Trophoblast cell (in vitro differentiated cells and primary cell): ENCODE data around the gene TMEM201.

Source experiments
- DNase-seq, 2 donors: peaks; one replicate each; pipeline ENCODE4 v3.0.0-alpha.2; 2016
- H2AFZ ChIP-seq: 2 replicates; pipeline ENCODE4 v1.6.1; 2013; ENCODE audit warnings: low read length, moderate library complexity, mild to moderate bottlenecking; ENCODE audit not compliant: insufficient read depth, poor library complexity
- H2AK5ac ChIP-seq: 2 replicates; pipeline ENCODE4 v1.6.1; 2013; ENCODE audit warnings: mild to moderate bottlenecking, low read length
- H2BK120ac ChIP-seq: 2 replicates; pipeline ENCODE4 v1.6.1; 2013; ENCODE audit warnings: low read length, mild to moderate bottlenecking, moderate library complexity; ENCODE audit not compliant: insufficient read depth, poor library complexity
- H2BK12ac ChIP-seq: 2 replicates; pipeline ENCODE4 v1.6.1; 2013; ENCODE audit warnings: mild to moderate bottlenecking, low read length, moderate library complexity
- H2BK5ac ChIP-seq: 2 replicates; pipeline ENCODE4 v1.6.1; 2013; ENCODE audit warnings: low read length, low read depth, moderate library complexity, mild to moderate bottlenecking; ENCODE audit not compliant: poor library complexity
- H3K14ac ChIP-seq: 2 replicates; pipeline ENCODE4 v1.6.1; 2013; ENCODE audit warnings: mild to moderate bottlenecking, low read length
- H3K18ac ChIP-seq: 2 replicates; pipeline ENCODE4 v1.6.1; 2013; ENCODE audit warnings: mild to moderate bottlenecking, low read length
- H3K23ac ChIP-seq: 2 replicates; pipeline ENCODE4 v1.6.1; 2013; ENCODE audit warnings: low read length
- H3K27ac ChIP-seq: 2 replicates; pipeline ENCODE4 v1.5.1; 2013; ENCODE audit warnings: low read depth, mild to moderate bottlenecking, inconsistent platforms, low read length, moderate library complexity
- H3K27me3 ChIP-seq: 2 replicates; pipeline ENCODE4 v1.6.1; 2013; ENCODE audit warnings: inconsistent platforms, mild to moderate bottlenecking, low read length, moderate library complexity; ENCODE audit not compliant: insufficient read depth
- H3K36me3 ChIP-seq, 2 experiments: 1 replicate in 1 of 2; 2 replicates in 1 of 2; pipeline ENCODE4 v1.6.1; 2013; ENCODE audit warnings: low read length in 2 of 2, mild to moderate bottlenecking in 2 of 2, moderate library complexity in 1 of 2; ENCODE audit not compliant: insufficient read depth in 2 of 2, control insufficient read depth in 1 of 2
- H3K4ac ChIP-seq: 2 replicates; pipeline ENCODE4 v1.6.1; 2013; ENCODE audit warnings: low read depth, mild to moderate bottlenecking, low read length, moderate library complexity
- H3K4me1 ChIP-seq, 2 experiments: 1 replicate in 1 of 2; 2 replicates in 1 of 2; pipeline ENCODE4 v1.6.1; 2013; ENCODE audit warnings: low read length in 2 of 2, mild to moderate bottlenecking in 2 of 2, moderate library complexity in 1 of 2; ENCODE audit not compliant: insufficient read depth in 2 of 2, control insufficient read depth in 1 of 2
- H3K4me2 ChIP-seq: 2 replicates; pipeline ENCODE4 v1.6.1; 2013; ENCODE audit warnings: inconsistent platforms, mild to moderate bottlenecking, low read length, moderate library complexity
- H3K4me3 ChIP-seq: 2 replicates; pipeline ENCODE4 v1.5.1; 2013; ENCODE audit warnings: mild to moderate bottlenecking, low read depth, low read length, inconsistent platforms
- H3K79me1 ChIP-seq: one replicate; pipeline ENCODE4 v1.6.1; 2013; ENCODE audit warnings: low read length
- H3K79me2 ChIP-seq: 2 replicates; pipeline ENCODE4 v1.6.1; 2013; ENCODE audit warnings: low read length, mild to moderate bottlenecking; ENCODE audit not compliant: control insufficient read depth, insufficient read depth, poor library complexity
- H3K9ac ChIP-seq: 2 replicates; pipeline ENCODE4 v1.6.1; 2013; ENCODE audit warnings: mild to moderate bottlenecking, low read length
- H3K9me3 ChIP-seq: 2 replicates; pipeline ENCODE4 v1.6.1; 2013; ENCODE audit warnings: low read depth, mild to moderate bottlenecking, control low read depth, inconsistent platforms, low read length; ENCODE audit not compliant: insufficient read depth
- H4K12ac ChIP-seq: 2 replicates; pipeline ENCODE4 v1.6.1; 2013; ENCODE audit warnings: low read depth, mild to moderate bottlenecking, low read length, moderate library complexity
- H4K8ac ChIP-seq: 2 replicates; pipeline ENCODE4 v1.6.1; 2013; ENCODE audit warnings: low read depth, mild to moderate bottlenecking, low read length, moderate library complexity
- H4K91ac ChIP-seq: one replicate; pipeline ENCODE4 v1.6.1; 2013; ENCODE audit warnings: low read depth, mild to moderate bottlenecking, low read length, moderate library complexity
- WGBS: extraction: QIAGEN DNeasy Blood & Tissue Kit; methylation state at CpG from one replicate; pipeline ENCODE4 v1.1.7; 2013; ENCODE audit warnings: missing lambda C conversion rate; ENCODE audit not compliant: insufficient read length, insufficient coverage; ENCODE audit errors: extremely low coverage; 5-methylcytosine and 5-hydroxymethylcytosine counted together

Gene TMEM201

GRCh38 chr1:9609998-9610397 lies 21.3 kb downstream of the TMEM201 start:
- H4K12ac ChIP-seq, result no peak overlapping the region
- no peak overlapping the region for H3K14ac ChIP-seq
- no peak overlapping the region for H3K4ac ChIP-seq
- H3K27me3 ChIP-seq, result no peaks in the 10 kb centered on the region
- H2BK5ac ChIP-seq, result no peak overlapping the region
- no peak overlapping the region for H3K18ac ChIP-seq
- H3K23ac ChIP-seq, result no peak overlapping the region
- no peaks in the 10 kb centered on the region for H3K79me2 ChIP-seq
- no peak overlapping the region for H3K9ac ChIP-seq
- H2BK12ac ChIP-seq, result no peak overlapping the region
- no peak overlapping the region for H2AFZ ChIP-seq
- WGBS, result no CpG with 5 or more reads among the region's 5 CpGs
- H2BK120ac ChIP-seq, result no peak overlapping the region
- H3K27ac ChIP-seq, result no peak overlapping the region
- no peak overlapping the region for H4K8ac ChIP-seq
- no peak overlapping the region for H3K4me2 ChIP-seq
- no peaks in the 10 kb centered on the region for H3K4me1 ChIP-seq
- DNase-seq, result no peak
- H2AK5ac ChIP-seq, result no peak overlapping the region
- H3K36me3 ChIP-seq, result peaks cover 31 to 34% of the 10 kb centered on the region in 2 experiments
- H3K9me3 ChIP-seq, result no peaks in the 10 kb centered on the region
- H3K79me1 ChIP-seq, result no peaks in the 10 kb centered on the region
- no peak overlapping the region for H4K91ac ChIP-seq
- no peak overlapping the region for H3K4me3 ChIP-seq

GRCh38 chr1:9610548-9610947 lies 21.8 kb downstream of the TMEM201 start:
- no peak overlapping the region for H3K9ac ChIP-seq
- no peak overlapping the region for H3K27ac ChIP-seq
- no peak overlapping the region for H2BK120ac ChIP-seq
- H4K12ac ChIP-seq, result no peak overlapping the region
- no peaks in the 10 kb centered on the region for H3K4me1 ChIP-seq
- H2BK5ac ChIP-seq, result no peak overlapping the region
- no peak overlapping the region for H3K4me3 ChIP-seq
- no peak overlapping the region for H2AK5ac ChIP-seq
- no peaks in the 10 kb centered on the region for H3K79me1 ChIP-seq
- no peak overlapping the region for H2BK12ac ChIP-seq
- no peak overlapping the region for H3K4ac ChIP-seq
- H3K18ac ChIP-seq, result no peak overlapping the region
- H3K79me2 ChIP-seq, result no peaks in the 10 kb centered on the region
- H4K8ac ChIP-seq, result no peak overlapping the region
- no peaks in the 10 kb centered on the region for H3K27me3 ChIP-seq
- no CpG with 5 or more reads among the region's 25 CpGs for WGBS
- H3K9me3 ChIP-seq, result no peaks in the 10 kb centered on the region
- no peak overlapping the region for H4K91ac ChIP-seq
- no peak overlapping the region for H3K14ac ChIP-seq
- H3K36me3 ChIP-seq, result peaks cover 31 to 34% of the 10 kb centered on the region in 2 experiments
- H3K23ac ChIP-seq, result no peak overlapping the region
- H2AFZ ChIP-seq, result no peak overlapping the region
- no peak for DNase-seq
- no peak overlapping the region for H3K4me2 ChIP-seq

GRCh38 chr1:9611716-9612115 lies 23.0 kb downstream of the TMEM201 start:
- no CpG with 5 or more reads among the region's 13 CpGs for WGBS
- no peak overlapping the region for H3K4me2 ChIP-seq

GRCh38 chr1:9612162-9612845 lies 23.6 kb downstream of the TMEM201 start:
- H4K8ac ChIP-seq, result no peak overlapping the region
- H3K9me3 ChIP-seq, result no peaks in the 10 kb centered on the region
- no peaks in the 10 kb centered on the region for H3K79me1 ChIP-seq
- no peak overlapping the region for H3K18ac ChIP-seq
- no peak overlapping the region for H3K23ac ChIP-seq
- H3K4me1 ChIP-seq, result no peaks in the 10 kb centered on the region
- no peak overlapping the region for H4K91ac ChIP-seq
- H3K79me2 ChIP-seq, result no peaks in the 10 kb centered on the region
- no peak overlapping the region for H2BK5ac ChIP-seq
- H3K4me3 ChIP-seq, result no peak overlapping the region
- no peak for DNase-seq
- no CpG with 5 or more reads among the region's 11 CpGs for WGBS
- H3K14ac ChIP-seq, result no peak overlapping the region
- H3K4ac ChIP-seq, result no peak overlapping the region
- H3K4me2 ChIP-seq, result no peak overlapping the region
- H3K9ac ChIP-seq, result no peak overlapping the region
- H3K27me3 ChIP-seq, result no peaks in the 10 kb centered on the region
- peaks cover 31 to 34% of the 10 kb centered on the region in 2 experiments for H3K36me3 ChIP-seq
- no peak overlapping the region for H2BK12ac ChIP-seq
- no peak overlapping the region for H2AK5ac ChIP-seq
- H2AFZ ChIP-seq, result no peak overlapping the region
- H3K27ac ChIP-seq, result no peak overlapping the region
- H2BK120ac ChIP-seq, result no peak overlapping the region
- H4K12ac ChIP-seq, result no peak overlapping the region

More at GRCh38 chr1:9611716-9612115, 23.0 kb downstream of the TMEM201 start:
- H3K79me2 ChIP-seq, result no peaks in the 10 kb centered on the region
- no peak overlapping the region for H2AK5ac ChIP-seq
- DNase-seq, result no peak
- no peak overlapping the region for H2BK120ac ChIP-seq
- H4K12ac ChIP-seq, result no peak overlapping the region
- H3K79me1 ChIP-seq, result no peaks in the 10 kb centered on the region
- no peak overlapping the region for H2AFZ ChIP-seq
- H3K4me1 ChIP-seq, result no peaks in the 10 kb centered on the region
- H4K8ac ChIP-seq, result no peak overlapping the region
- H3K27me3 ChIP-seq, result no peaks in the 10 kb centered on the region
- H3K4ac ChIP-seq, result no peak overlapping the region
- H2BK12ac ChIP-seq, result no peak overlapping the region
- peaks cover 31 to 34% of the 10 kb centered on the region in 2 experiments for H3K36me3 ChIP-seq
- H3K9me3 ChIP-seq, result no peaks in the 10 kb centered on the region
- no peak overlapping the region for H3K27ac ChIP-seq
- H3K23ac ChIP-seq, result no peak overlapping the region
- no peak overlapping the region for H2BK5ac ChIP-seq
- no peak overlapping the region for H3K9ac ChIP-seq
- H3K18ac ChIP-seq, result no peak overlapping the region
- no peak overlapping the region for H3K4me3 ChIP-seq
- no peak overlapping the region for H4K91ac ChIP-seq
- H3K14ac ChIP-seq, result no peak overlapping the region
